Vagina (tissue), 2 donors: ENCODE results near the gene BST1.

ENCODE experiments used
- POLR2A ChIP-seq, 2 donors: fragments of 450-650 bp; IDR thresholded peaks; one replicate each; pipeline ENCODE4 v1.6.1; 2017; ENCODE audit warnings: antibody characterized with exemption in 2 of 2, mild to moderate bottlenecking in 2 of 2, moderate library complexity in 2 of 2
- POLR2AphosphoS5 ChIP-seq, 2 donors: sonication (generic); formaldehyde crosslinking; IDR thresholded peaks; one replicate each; pipeline ENCODE4 v1.9.0; 2017; ENCODE audit warnings: antibody characterized with exemption in 2 of 2, mild to moderate bottlenecking in 2 of 2, low read depth in 1 of 2; ENCODE audit not compliant: insufficient read depth in 1 of 2
- TF ChIP-seq, protein P1 (sequence below), 3 experiments: fragments of 450-650 bp in 2 of 3; fragments of 200-600 bp in 1 of 3; sonication (generic) in 1 of 3; IDR thresholded peaks; one replicate each; pipeline ENCODE4 v1.5.1; 2017 to 2019; ENCODE audit warnings: antibody characterized with exemption in 3 of 3, mild to moderate bottlenecking in 2 of 3, moderate library complexity in 2 of 3

GRCh38 chr4:15718959-15719358 lies 16.1 kb downstream of the BST1 start:
- TF ChIP-seq, protein P1, sequence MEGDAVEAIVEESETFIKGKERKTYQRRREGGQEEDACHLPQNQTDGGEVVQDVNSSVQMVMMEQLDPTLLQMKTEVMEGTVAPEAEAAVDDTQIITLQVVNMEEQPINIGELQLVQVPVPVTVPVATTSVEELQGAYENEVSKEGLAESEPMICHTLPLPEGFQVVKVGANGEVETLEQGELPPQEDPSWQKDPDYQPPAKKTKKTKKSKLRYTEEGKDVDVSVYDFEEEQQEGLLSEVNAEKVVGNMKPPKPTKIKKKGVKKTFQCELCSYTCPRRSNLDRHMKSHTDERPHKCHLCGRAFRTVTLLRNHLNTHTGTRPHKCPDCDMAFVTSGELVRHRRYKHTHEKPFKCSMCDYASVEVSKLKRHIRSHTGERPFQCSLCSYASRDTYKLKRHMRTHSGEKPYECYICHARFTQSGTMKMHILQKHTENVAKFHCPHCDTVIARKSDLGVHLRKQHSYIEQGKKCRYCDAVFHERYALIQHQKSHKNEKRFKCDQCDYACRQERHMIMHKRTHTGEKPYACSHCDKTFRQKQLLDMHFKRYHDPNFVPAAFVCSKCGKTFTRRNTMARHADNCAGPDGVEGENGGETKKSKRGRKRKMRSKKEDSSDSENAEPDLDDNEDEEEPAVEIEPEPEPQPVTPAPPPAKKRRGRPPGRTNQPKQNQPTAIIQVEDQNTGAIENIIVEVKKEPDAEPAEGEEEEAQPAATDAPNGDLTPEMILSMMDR (IDR thresholded peaks at IDR 0.05): no peak
- no peak for TF ChIP-seq POLR2AphosphoS5 (IDR thresholded peaks at IDR 0.05; ENCODE audit: insufficient read depth in 1 of 2, low read depth in 1 of 2)
- no peak for TF ChIP-seq POLR2A (IDR thresholded peaks at IDR 0.05)
